Chondrocyte (in vitro differentiated cells): ENCODE measurements around the gene LGALS9. TPM values are rescaled to one million over a fixed set of nuclear protein-coding genes. Genes with fewer than 3 reads are reported as not detected.
"Not testable (repeated sequence)": the region's sequence is repeated elsewhere in the genome, so short reads cannot be mapped to it uniquely, and the experiment has no call there.

Experiments used
- DNase-seq: peaks from one replicate; pipeline ENCODE4 v3.0.0; 2021; ENCODE audit warnings: mixed read lengths, low spot score
- H3K27ac Mint-ChIP-seq: one replicate; pipeline ENCODE4 v1.8.0; 2021; ENCODE audit warnings: mild to moderate bottlenecking, moderate library complexity, mixed read lengths; ENCODE audit not compliant: unreplicated experiment
- H3K27me3 Mint-ChIP-seq: 2 replicates; pipeline ENCODE4 v1.8.0; 2021; ENCODE audit warnings: low read depth, mixed read lengths
- H3K36me3 Mint-ChIP-seq: 2 replicates; pipeline ENCODE4 v1.8.0; 2021; ENCODE audit warnings: low read depth, mixed read lengths
- H3K4me1 Mint-ChIP-seq: 2 replicates; pipeline ENCODE4 v1.8.0; 2021; ENCODE audit warnings: low read depth, mild to moderate bottlenecking, mixed read lengths
- H3K4me3 Mint-ChIP-seq: one replicate; pipeline ENCODE4 v1.8.0; 2021; ENCODE audit warnings: mild to moderate bottlenecking, moderate library complexity, mixed read lengths; ENCODE audit not compliant: unreplicated experiment
- H3K9me3 Mint-ChIP-seq: 2 replicates; pipeline ENCODE4 v1.8.0; 2021; ENCODE audit warnings: low read depth, mixed read lengths
- total RNA-seq: library from RNA; stranded (reverse); gene quantifications from 3 replicates; pipeline ENCODE4 v1.2.1, GENCODE V29; 2021
- TF ChIP-seq, protein P1 (sequence below): fragments of 200-600 bp; sonication (generic); IDR thresholded peaks from 2 replicates; pipeline ENCODE4 v1.5.0; 2021; ENCODE audit warnings: antibody characterized with exemption, mild to moderate bottlenecking, moderate library complexity

LGALS9 gene
- total RNA-seq, 1 donor from 2014 or later, result 4.3 TPM

- Mint-ChIP-seq H3K4me3 (no peak overlapping the region), H3K36me3 (no peaks in the 10 kb centered on the region), H3K4me1 (no peaks in the 10 kb centered on the region), H3K27me3 (peaks cover 11% of the 10 kb centered on the region), H3K27ac (no peak overlapping the region), H3K9me3 (no peaks in the 10 kb centered on the region)
- no peak for DNase-seq
- TF ChIP-seq, protein P1, sequence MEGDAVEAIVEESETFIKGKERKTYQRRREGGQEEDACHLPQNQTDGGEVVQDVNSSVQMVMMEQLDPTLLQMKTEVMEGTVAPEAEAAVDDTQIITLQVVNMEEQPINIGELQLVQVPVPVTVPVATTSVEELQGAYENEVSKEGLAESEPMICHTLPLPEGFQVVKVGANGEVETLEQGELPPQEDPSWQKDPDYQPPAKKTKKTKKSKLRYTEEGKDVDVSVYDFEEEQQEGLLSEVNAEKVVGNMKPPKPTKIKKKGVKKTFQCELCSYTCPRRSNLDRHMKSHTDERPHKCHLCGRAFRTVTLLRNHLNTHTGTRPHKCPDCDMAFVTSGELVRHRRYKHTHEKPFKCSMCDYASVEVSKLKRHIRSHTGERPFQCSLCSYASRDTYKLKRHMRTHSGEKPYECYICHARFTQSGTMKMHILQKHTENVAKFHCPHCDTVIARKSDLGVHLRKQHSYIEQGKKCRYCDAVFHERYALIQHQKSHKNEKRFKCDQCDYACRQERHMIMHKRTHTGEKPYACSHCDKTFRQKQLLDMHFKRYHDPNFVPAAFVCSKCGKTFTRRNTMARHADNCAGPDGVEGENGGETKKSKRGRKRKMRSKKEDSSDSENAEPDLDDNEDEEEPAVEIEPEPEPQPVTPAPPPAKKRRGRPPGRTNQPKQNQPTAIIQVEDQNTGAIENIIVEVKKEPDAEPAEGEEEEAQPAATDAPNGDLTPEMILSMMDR, result no peak
These were observed 38.1 kb downstream of the LGALS9 start for GRCh38 chr17:27669136-27669535.

- no peaks in the 10 kb centered on the region for H3K36me3 Mint-ChIP-seq
- peak; percentile 59 for DNase-seq
- peaks cover 11% of the 10 kb centered on the region for H3K27me3 Mint-ChIP-seq
- TF ChIP-seq, protein P1, result no peak
- H3K9me3 Mint-ChIP-seq, result no peaks in the 10 kb centered on the region
- no peak overlapping the region for H3K4me3 Mint-ChIP-seq
- no peaks in the 10 kb centered on the region for H3K4me1 Mint-ChIP-seq
- H3K27ac Mint-ChIP-seq, result no peak overlapping the region
These were observed 38.9 kb downstream of the LGALS9 start for GRCh38 chr17:27669850-27670249.

DNA sequence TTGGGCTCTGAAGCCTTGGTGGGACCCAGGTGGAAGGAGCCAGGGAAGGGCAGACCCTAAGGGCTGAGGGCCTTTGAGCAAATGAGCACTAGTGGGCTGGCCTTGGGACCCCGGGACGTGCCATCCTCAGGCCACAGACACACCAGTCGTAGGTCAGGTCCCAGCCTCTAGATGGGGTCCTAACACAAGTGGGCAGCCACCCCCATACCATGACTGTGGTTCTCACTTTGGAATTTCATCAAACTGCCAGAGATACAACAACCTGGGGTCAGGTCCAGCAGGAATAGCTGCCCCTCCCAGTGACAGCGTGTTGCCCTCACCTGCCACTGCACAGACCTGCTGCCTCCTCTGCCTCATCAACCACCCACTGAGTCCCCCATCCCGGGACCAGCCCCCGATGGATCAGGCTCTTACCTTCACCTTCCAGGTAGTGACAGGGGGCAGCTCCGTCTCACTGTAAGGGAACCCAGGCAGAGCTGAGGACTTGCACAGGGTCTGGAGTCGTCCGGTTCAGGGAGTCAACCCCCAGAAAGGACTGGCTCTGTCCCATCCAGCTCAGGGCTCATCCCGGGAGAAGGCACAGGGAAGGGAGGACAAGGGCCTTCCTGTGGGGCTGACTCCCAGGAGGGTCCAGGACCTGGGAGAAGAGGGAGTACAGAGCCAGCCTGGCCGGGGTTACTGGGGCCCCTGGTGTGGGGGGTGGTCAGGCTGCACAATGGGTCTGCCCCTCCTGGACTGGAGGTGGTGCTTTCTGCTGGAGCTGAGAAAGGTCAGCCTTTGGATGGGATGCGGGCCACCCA is 40.0 kb downstream of the LGALS9 start:
- H3K4me3 Mint-ChIP-seq, result no peak overlapping the region
- TF ChIP-seq, protein P1, result no peak
- no peaks in the 10 kb centered on the region for H3K36me3 Mint-ChIP-seq
- no peaks in the 10 kb centered on the region for H3K4me1 Mint-ChIP-seq
- no peak overlapping the region for H3K27ac Mint-ChIP-seq
- peaks cover 15% of the 10 kb centered on the region for H3K27me3 Mint-ChIP-seq
- H3K9me3 Mint-ChIP-seq, result no peaks in the 10 kb centered on the region
- peak; percentile 79 for DNase-seq

GRCh38 chr17:27671591-27671910 is 40.6 kb downstream of the LGALS9 start:
- Mint-ChIP-seq H3K27me3 (peaks cover 16% of the 10 kb centered on the region), H3K27ac (no peak overlapping the region), H3K36me3 (no peaks in the 10 kb centered on the region), H3K4me1 (no peaks in the 10 kb centered on the region), H3K4me3 (no peak overlapping the region), H3K9me3 (no peaks in the 10 kb centered on the region)
- DNase-seq, result peak; percentile 49
- TF ChIP-seq, protein P1, result no peak

- H3K4me1 Mint-ChIP-seq, H3K9me3 Mint-ChIP-seq, H3K4me3 Mint-ChIP-seq, H3K36me3 Mint-ChIP-seq, H3K27ac Mint-ChIP-seq: not testable (repeated sequence)
- H3K27me3 Mint-ChIP-seq, result peaks cover 16% of the 10 kb centered on the region
- peak; percentile 48 for DNase-seq
These were observed 41.0 kb downstream of the LGALS9 start for GRCh38 chr17:27671977-27672480.

GRCh38 chr17:27674335-27674734 is 43.3 kb downstream of the LGALS9 start:
- Mint-ChIP-seq H3K27ac (no peak overlapping the region), H3K9me3 (no peaks in the 10 kb centered on the region), H3K27me3 (peaks cover 28% of the 10 kb centered on the region), H3K4me3 (no peak overlapping the region), H3K4me1 (no peaks in the 10 kb centered on the region), H3K36me3 (no peaks in the 10 kb centered on the region)
- TF ChIP-seq, protein P1, result no peak
- peak; percentile 86 for DNase-seq
